Fibroblast of the aortic adventitia (primary cell): Measurements from ENCODE around the gene FOS. TPM values are rescaled to one million over a fixed set of nuclear protein-coding genes. Genes with fewer than 3 reads are reported as not detected.

Experiments
- DNase-seq: peaks from one replicate; pipeline ENCODE4 v3.0.0-alpha.2; 2010; ENCODE audit warnings: low read depth
- H3K4me3 ChIP-seq: 2 replicates; pipeline ENCODE4 v1.5.1; 2011; ENCODE audit warnings: low read depth, mild to moderate bottlenecking, control low read depth, low read length, moderate library complexity
- CTCF ChIP-seq: IDR thresholded peaks from 2 replicates; pipeline ENCODE4 v1.5.1; 2011; ENCODE audit warnings: mild to moderate bottlenecking, low read length, control low read depth, inconsistent platforms; ENCODE audit not compliant: insufficient read depth
- small RNA-seq: library from RNA; depleted of rRNA; stranded (forward); fragments of <200 nt; gene quantifications from one replicate; pipeline ENCODE3, GENCODE V24; 2012
- total RNA-seq: library from RNA; depleted of rRNA; stranded (reverse); fragments of >200 nt; gene quantifications from 2 replicates; pipeline ENCODE4 v1.2.3, GENCODE V29; 2012; ENCODE audit warnings: low replicate concordance

Gene FOS
- total RNA-seq, 1 donor = 1.4 TPM

- no peak overlapping the region for H3K4me3 ChIP-seq
- DNase-seq = no peak
- no peak for TF ChIP-seq CTCF
Observed at GRCh38 chr14:75331471-75331870, 52.8 kb downstream of the FOS start.

Small RNAs within 50 kb of the gene (small RNA-seq; reads per million reads assigned to genes)
- gene RF00004 = not detected

Other genes with a start within 250 kb of the FOS start
- gene MLH3, start 227.4 kb upstream of the FOS start, total RNA-seq = 27.2 and 32.5 TPM in 2 replicates
- 18.3 TPM in 1 of 2 replicates, not detected in the other for gene ACYP1, start 214.8 kb upstream of the FOS start, total RNA-seq
- gene ZC2HC1C, start 209.2 kb upstream of the FOS start, total RNA-seq = 0.90 and 1.6 TPM in 2 replicates
- gene NEK9, start 151.8 kb upstream of the FOS start, total RNA-seq = 51.3 and 80.8 TPM in 2 replicates
- gene TMED10, start 102.2 kb upstream of the FOS start, total RNA-seq = 143 and 373 TPM in 2 replicates
- gene JDP2, start 149.2 kb downstream of the FOS start, total RNA-seq = 67.9 and 80.1 TPM in 2 replicates
- gene BATF, start 243.6 kb downstream of the FOS start, total RNA-seq = not detected in 2 replicates